H1 (cell line): ENCODE results near the gene PSMD13. TPM values are rescaled to one million over a fixed set of nuclear protein-coding genes. Genes with fewer than 3 reads are reported as not detected.

Experiments used
- BRCA1 ChIP-seq: IDR thresholded peaks from 2 replicates; pipeline ENCODE4 v1.6.1; 2012; ENCODE audit warnings: low read depth, low read length, improper control_type of control experiment
- CHD7 ChIP-seq: fragments of 300-600 bp; sonication (generic); IDR thresholded peaks from 2 replicates; pipeline ENCODE4 v1.7.1; 2012; ENCODE audit warnings: low read length, moderate library complexity, mild to moderate bottlenecking, inconsistent platforms; ENCODE audit not compliant: insufficient replicate concordance
- EP300 ChIP-seq, 2 experiments: IDR thresholded peaks; 1 replicate in 1 of 2; 2 replicates in 1 of 2; pipeline ENCODE4 v1.6.1; 2011 to 2012; ENCODE audit warnings: low read depth in 2 of 2, low read length in 2 of 2, mild to moderate bottlenecking in 2 of 2, borderline replicate concordance in 1 of 2, inconsistent platforms in 1 of 2, moderate library complexity in 1 of 2
- FOSL1 ChIP-seq: IDR thresholded peaks from 2 replicates; pipeline ENCODE4 v1.6.1; 2011; ENCODE audit warnings: mild to moderate bottlenecking, low read depth, low read length, moderate library complexity; ENCODE audit not compliant: insufficient read depth
- HDAC2 ChIP-seq, 2 experiments: fragments of 300-600 bp in 1 of 2; sonication (generic) in 1 of 2; IDR thresholded peaks; 2 replicates each; pipeline ENCODE4 v1.6.1; 2011 to 2012; ENCODE audit warnings: low read depth in 2 of 2, low read length in 2 of 2, mild to moderate bottlenecking in 2 of 2, moderate library complexity in 2 of 2, borderline replicate concordance in 1 of 2, inconsistent platforms in 1 of 2
- HDAC6 ChIP-seq: IDR thresholded peaks from one replicate; pipeline ENCODE4 v1.7.1; 2012; ENCODE audit warnings: low read depth, mild to moderate bottlenecking, inconsistent platforms, low read length, moderate library complexity
- RAD21 ChIP-seq, 2 experiments: IDR thresholded peaks in 1 of 2; conservative IDR thresholded peaks in 1 of 2; 2 replicates each; pipeline ENCODE4 v1.6.1; 2011; ENCODE audit warnings: low read depth in 2 of 2, low read length in 2 of 2, improper control_type of control experiment in 1 of 2, inconsistent platforms in 1 of 2, mild to moderate bottlenecking in 1 of 2, moderate library complexity in 1 of 2
- RNF2 ChIP-seq: fragments of 200-900, 300-1000 bp; sonication (generic); IDR thresholded peaks from 2 replicates; pipeline ENCODE4 v1.7.1; 2016; ENCODE audit warnings: borderline replicate concordance, low read depth, mild to moderate bottlenecking, antibody characterized with exemption, low read length; ENCODE audit not compliant: poor library complexity, severe bottlenecking; ENCODE audit errors: missing control alignments
- SP1 ChIP-seq: IDR thresholded peaks from 2 replicates; pipeline ENCODE4 v1.6.1; 2011; ENCODE audit warnings: low read depth, low read length
- TAF1 ChIP-seq: IDR thresholded peaks from 2 replicates; pipeline ENCODE4 v1.6.1; 2011; ENCODE audit warnings: mild to moderate bottlenecking, low read depth, low read length
- YY1 ChIP-seq: IDR thresholded peaks from 2 replicates; pipeline ENCODE4 v1.6.1; 2011; ENCODE audit warnings: low read depth, mild to moderate bottlenecking, low read length
- polyA plus RNA-seq, 7 experiments: library from polyadenylated mRNA; depleted of rRNA in 3 of 7; stranded (reverse) in 5 of 7; unstranded in 2 of 7; fragments of >200 nt in 5 of 7; fragments of 200-250 nt in 2 of 7; gene quantifications; 1 replicate in 5 of 7; 2 replicates in 1 of 7; 4 replicates in 1 of 7; pipeline versions ENCODE4 v1.2.1 to v1.2.3, GENCODE V29; 2011 to 2013; ENCODE audit warnings: missing spikeins in 2 of 7, mixed read lengths in 2 of 7
- total RNA-seq: library from RNA; stranded (reverse); fragmentation: NEBNext Ultra II Directional; extraction: Animal tissue kit (Norgen Biotek cat#: 25700); gene quantifications from 2 replicates; pipeline ENCODE4 v1.2.1, GENCODE V29; 2021

PSMD13 gene
- total and polyA plus RNA-seq, 2 of the 8 experiments (the other 6 are each of a cell fraction or from before 2014, with no cell fraction given), result 121 to 141 TPM

- TF ChIP-seq CHD7 (no peak), YY1 (no peak), HDAC6 (no peak), TAF1 (no peak), EP300 (IDR thresholded peaks at IDR 0.05; ENCODE audit: borderline replicate concordance in 1 of 2, low read depth in 2 of 2, low read length in 2 of 2) (no peak), RAD21 (IDR thresholded peaks at IDR 0.05 in 1 of 2, conservative IDR thresholded peaks at IDR 0.05 in 1 of 2; ENCODE audit: low read depth in 2 of 2, low read length in 2 of 2) (no peak), BRCA1 (no peak), SP1 (no peak), FOSL1 (no peak), RNF2 (no peak), HDAC2 (IDR thresholded peaks at IDR 0.05; ENCODE audit: borderline replicate concordance in 1 of 2, low read depth in 2 of 2, low read length in 2 of 2) (no peak)
Observed at GRCh38 chr11:214083-214482, 22.7 kb upstream of the PSMD13 start (continued).
